ENCODE measurements around the gene MAN1A1. TPM values are rescaled to one million over a fixed set of nuclear protein-coding genes. Genes with fewer than 3 reads are reported as not detected.

The MAN1A1 gene
- total RNA-seq, 3 donors from 2014 or later: 45.1 to 74.2 (median 66.4) TPM

GRCh38 chr6:119152187-119152586 is 197.4 kb downstream of the MAN1A1 start:
- intact Hi-C loops (cut with DNase I, micrococcal nuclease): no loop called here
- TF ChIP-seq CTCF (IDR thresholded peaks at IDR 0.05): no peak

GRCh38 chr6:119148825-119149525 is 200.6 kb downstream of the MAN1A1 start:
- no peak for DNase-seq
- Histone ChIP-seq H3K9me3 (no peaks in the 10 kb centered on the region), H3K4me3 (no peak overlapping the region), H3K36me3 (ENCODE audit: low read depth) (no peaks in the 10 kb centered on the region), H3K4me1 (ENCODE audit: low read depth) (peaks cover 5% of the 10 kb centered on the region)
- intact Hi-C loops (cut with DNase I, micrococcal nuclease): no loop called here
- ATAC-seq: no peak
- no peak for TF ChIP-seq CTCF (IDR thresholded peaks at IDR 0.05)

More at GRCh38 chr6:119152187-119152586, 197.4 kb downstream of the MAN1A1 start:
- Histone ChIP-seq H3K4me3 (no peak overlapping the region), H3K4me1 (ENCODE audit: low read depth) (peaks cover 5% of the 10 kb centered on the region), H3K9me3 (no peaks in the 10 kb centered on the region), H3K36me3 (ENCODE audit: low read depth) (no peaks in the 10 kb centered on the region)
- no peak for ATAC-seq
- DNase-seq: no peak

- H3K4me1 ChIP-seq (ENCODE audit: low read depth): peaks cover 5% of the 10 kb centered on the region
- intact Hi-C loops (cut with DNase I, micrococcal nuclease): no loop called here
- peak in 1 of 3 donors; percentile 56 for DNase-seq
- peak; percentile 25 for TF ChIP-seq CTCF (IDR thresholded peaks at IDR 0.05)
- H3K4me3 ChIP-seq: no peak overlapping the region
- H3K36me3 ChIP-seq (ENCODE audit: low read depth): no peaks in the 10 kb centered on the region
- no peaks in the 10 kb centered on the region for H3K9me3 ChIP-seq
- ATAC-seq: peak; percentile 63
Measured at GRCh38 chr6:119148098-119148824, 201.3 kb downstream of the MAN1A1 start.

GRCh38 chr6:119147101-119148053 is 202.2 kb downstream of the MAN1A1 start:
- Histone ChIP-seq H3K4me1 (ENCODE audit: low read depth) (peaks cover 5% of the 10 kb centered on the region), H3K36me3 (ENCODE audit: low read depth) (no peaks in the 10 kb centered on the region), H3K4me3 (no peak overlapping the region), H3K9me3 (no peaks in the 10 kb centered on the region)
- intact Hi-C loops (cut with DNase I, micrococcal nuclease): no loop called here
- ATAC-seq (peak; percentile 92), DNase-seq (peak in 1 of 3 donors; percentile 62)
- no peak for TF ChIP-seq CTCF (IDR thresholded peaks at IDR 0.05)

GRCh38 chr6:119145111-119145510 is 204.4 kb downstream of the MAN1A1 start:
- no peak for TF ChIP-seq CTCF (IDR thresholded peaks at IDR 0.05)
- peak; percentile 61 for ATAC-seq
- intact Hi-C loops (cut with DNase I, micrococcal nuclease): no loop called here

More at GRCh38 chr6:119145111-119145510, 204.4 kb downstream of the MAN1A1 start:
- Histone ChIP-seq H3K9me3 (no peaks in the 10 kb centered on the region), H3K4me3 (no peak overlapping the region), H3K36me3 (ENCODE audit: low read depth) (no peaks in the 10 kb centered on the region), H3K4me1 (ENCODE audit: low read depth) (peaks cover 5% of the 10 kb centered on the region)
- no peak for DNase-seq

All from mucosa of descending colon (tissue), 3 donors.